ENCODE measurements around the gene CEP72.

DNA sequence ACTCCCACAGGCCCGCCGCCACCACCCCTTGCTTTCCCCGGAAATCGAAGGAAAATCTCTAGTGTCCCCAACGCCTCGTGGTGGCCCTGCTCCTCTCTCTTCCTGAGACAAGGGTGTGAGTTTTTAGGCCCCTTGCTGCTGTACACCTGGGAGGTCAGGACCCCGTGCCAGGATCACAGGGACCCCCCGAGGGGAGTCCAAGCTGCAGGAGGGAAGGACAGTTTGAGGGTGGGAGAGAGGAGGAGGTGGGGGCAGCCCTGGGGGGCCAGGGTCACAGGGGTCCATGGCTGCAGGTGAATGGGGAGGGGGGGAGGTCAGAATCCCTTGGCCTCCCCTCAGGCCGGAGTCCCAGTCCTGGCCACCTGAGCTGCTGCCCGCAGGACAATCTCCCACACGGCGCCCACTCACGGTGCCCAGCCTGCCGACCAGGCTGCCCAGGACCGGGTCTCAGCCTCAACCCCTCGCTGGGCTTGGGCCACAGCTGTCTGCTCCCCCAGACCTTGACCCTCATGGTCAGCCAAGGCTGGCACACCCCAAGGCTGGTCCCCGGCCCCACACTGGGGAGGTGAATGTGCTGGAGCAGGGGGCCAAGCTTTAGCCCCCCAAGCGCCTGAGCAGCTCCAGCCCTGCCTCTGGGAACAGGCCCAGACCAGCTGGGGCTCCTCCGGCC lies 61.2 kb downstream of the CEP72 start:
- TF ChIP-seq POLR2A (IDR thresholded peaks at IDR 0.05): no peak
- TF ChIP-seq, protein P1, sequence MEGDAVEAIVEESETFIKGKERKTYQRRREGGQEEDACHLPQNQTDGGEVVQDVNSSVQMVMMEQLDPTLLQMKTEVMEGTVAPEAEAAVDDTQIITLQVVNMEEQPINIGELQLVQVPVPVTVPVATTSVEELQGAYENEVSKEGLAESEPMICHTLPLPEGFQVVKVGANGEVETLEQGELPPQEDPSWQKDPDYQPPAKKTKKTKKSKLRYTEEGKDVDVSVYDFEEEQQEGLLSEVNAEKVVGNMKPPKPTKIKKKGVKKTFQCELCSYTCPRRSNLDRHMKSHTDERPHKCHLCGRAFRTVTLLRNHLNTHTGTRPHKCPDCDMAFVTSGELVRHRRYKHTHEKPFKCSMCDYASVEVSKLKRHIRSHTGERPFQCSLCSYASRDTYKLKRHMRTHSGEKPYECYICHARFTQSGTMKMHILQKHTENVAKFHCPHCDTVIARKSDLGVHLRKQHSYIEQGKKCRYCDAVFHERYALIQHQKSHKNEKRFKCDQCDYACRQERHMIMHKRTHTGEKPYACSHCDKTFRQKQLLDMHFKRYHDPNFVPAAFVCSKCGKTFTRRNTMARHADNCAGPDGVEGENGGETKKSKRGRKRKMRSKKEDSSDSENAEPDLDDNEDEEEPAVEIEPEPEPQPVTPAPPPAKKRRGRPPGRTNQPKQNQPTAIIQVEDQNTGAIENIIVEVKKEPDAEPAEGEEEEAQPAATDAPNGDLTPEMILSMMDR (IDR thresholded peaks at IDR 0.05): no peak

Data from heart left ventricle (tissue), 13 donors.